NOMO-1 (cell line): ENCODE results near the gene ADAM30.

Experiments
- DNase-seq, 2 experiments: peaks; one replicate each; lab custom pipeline; 2025; ENCODE audit not compliant: unreplicated experiment in 2 of 2; lab: John Stamatoyannopoulos, UW

The ADAM30 gene

DNA sequence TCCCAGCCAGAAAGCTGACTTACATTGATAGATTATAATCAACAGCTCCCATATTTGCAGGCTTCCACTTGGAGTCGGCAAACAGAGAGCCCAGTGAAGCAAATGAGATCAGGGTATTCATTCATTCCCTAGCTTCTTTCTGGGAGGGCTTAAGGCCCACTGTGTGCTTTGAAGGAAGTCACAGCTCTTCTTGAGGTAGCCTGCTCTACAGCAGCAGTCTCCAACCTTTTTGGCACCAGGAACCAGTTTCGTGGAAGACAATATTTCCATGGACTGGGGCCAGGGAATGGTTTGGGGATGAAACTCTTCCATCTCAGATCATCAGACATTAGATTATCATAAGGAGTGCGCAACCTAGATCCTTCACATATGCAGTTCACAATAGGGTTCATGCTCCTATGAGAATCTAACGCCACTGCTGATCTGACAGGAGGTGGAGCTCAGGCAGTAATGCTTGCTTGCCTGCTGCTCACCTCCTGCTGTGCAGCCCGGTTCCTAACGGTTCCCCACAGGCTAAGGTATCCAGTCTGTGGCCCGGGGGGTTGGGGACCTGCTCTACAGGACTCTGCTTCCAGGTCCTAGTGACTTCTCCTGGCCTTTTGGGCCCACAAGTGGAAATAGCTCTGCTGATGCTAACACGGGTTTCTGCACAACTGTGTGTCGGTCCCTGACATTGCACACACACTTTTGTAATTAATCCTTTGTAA lies 13.7 kb upstream of the ADAM30 start:
- DNase-seq = no peak

- no peak for DNase-seq
These were observed 12.3 kb upstream of the ADAM30 start for GRCh38 chr1:119908661-119909060.

GRCh38 chr1:119906927-119907652 lies 10.8 kb upstream of the ADAM30 start:
- no peak for DNase-seq

GRCh38 chr1:119903443-119903835 lies 7.1 kb upstream of the ADAM30 start:
- no peak for DNase-seq

DNA sequence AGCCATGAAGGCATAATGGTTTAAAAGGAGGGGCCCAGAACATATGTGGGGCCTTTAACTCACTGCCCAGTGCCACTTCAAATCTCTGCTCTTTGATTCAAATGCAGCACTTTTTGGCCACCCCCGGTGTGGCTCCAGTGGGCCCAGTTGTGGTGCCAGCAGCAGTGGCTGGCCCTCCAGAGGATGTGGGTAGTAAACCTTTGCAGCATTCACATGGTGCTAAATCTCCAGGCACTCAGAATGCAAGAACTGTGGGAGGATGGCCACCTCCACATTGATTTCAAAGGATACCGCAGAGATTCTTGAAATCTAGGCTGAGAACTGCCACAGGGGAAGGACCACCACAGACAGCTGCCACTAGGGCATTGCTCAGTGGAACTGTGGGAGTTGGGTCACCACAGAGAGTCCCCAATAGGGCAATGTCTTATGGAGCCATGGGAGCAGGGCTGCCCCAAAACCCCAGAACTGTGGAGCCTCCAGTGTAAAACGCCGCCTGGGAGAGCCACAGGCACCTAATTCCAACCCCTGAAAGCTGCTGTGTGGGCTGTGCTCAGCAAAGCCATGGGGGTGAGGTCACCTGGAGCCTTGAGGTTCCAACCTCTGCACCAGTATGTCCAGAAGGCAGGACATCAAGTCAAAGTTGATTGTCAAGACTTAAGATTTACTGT lies 6.6 kb upstream of the ADAM30 start:
- no peak for DNase-seq

DNA sequence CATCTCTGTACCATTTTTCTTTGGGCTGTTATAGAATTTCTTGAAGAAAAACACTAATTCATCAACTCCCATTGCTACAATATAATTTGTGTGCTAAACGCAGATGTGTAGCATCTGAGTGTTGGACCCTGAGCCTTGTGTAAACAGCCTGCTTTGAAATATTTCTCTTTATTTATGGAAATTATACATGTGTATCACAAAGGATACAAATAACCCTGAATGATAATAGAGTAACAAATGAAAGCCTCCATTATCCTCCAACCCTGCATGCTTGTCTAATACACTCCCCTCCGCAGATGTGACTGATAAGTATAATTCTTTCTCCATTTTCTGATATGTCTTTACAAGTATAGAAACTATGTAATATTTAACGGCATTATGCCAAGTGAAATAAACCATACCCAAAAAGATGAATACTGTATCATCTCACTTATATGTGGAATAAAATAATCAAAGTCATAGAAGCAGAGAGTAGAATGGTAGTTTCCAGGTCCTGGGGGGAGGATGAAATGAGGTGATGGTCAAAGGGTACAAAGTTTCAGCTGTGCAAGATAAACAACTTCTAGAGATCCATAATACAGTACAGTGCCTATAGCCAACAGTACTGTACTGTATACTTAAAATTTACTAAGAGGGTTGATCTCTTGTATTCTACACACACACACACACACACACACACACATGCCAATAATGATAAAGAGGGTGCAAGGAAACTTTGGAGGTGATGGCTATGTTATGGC lies 2.8 kb upstream of the ADAM30 start:
- no peak for DNase-seq

GRCh38 chr1:119898530-119898929 lies 2.2 kb upstream of the ADAM30 start:
- DNase-seq = no peak

- no peak for DNase-seq
These were observed 1.2 kb downstream of the ADAM30 start for GRCh38 chr1:119895102-119895501.

DNA sequence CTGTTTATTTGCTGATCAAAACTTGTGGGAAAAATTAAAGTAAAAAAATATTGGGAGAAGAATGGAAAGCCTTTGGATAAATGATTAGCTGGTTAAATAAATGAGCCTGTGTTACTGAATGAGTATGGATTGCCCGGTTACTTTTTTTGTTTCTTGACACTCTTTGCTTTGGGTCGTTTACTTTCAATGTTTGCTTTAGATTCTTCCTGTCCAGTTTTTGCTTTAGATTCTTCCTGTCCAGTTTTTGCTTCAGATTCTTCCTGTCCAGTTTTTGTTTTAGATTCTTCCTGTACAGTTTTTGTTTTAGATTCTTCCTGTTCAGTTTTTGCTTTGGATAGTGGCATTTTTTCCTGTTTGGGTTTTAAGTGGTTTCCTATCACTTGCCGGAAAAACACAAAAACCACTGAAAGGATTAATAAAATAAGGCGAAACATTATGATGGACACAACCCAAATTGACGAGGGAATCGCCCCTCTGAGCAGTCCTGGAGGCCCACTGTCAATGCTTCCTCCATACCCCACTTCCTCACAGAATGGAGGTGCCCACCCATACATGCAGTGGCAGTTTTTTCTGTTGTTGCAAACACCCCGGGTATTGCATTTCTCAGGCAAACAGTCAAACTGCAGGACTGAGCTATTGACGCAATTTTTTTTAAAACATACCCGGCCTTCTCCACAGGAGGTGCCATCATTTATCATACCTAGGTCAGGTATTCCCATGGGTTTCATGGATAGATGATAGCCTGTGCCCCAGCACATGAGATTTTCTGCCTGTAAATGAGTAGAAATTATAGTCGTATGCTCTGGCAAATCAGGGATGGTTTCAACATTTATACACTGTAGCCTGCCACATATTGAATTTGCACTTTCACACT lies 2.3 kb downstream of the ADAM30 start:
- DNase-seq = no peak

- DNase-seq = no peak
These were observed 3.0 kb downstream of the ADAM30 start for GRCh38 chr1:119893238-119893791.

DNA sequence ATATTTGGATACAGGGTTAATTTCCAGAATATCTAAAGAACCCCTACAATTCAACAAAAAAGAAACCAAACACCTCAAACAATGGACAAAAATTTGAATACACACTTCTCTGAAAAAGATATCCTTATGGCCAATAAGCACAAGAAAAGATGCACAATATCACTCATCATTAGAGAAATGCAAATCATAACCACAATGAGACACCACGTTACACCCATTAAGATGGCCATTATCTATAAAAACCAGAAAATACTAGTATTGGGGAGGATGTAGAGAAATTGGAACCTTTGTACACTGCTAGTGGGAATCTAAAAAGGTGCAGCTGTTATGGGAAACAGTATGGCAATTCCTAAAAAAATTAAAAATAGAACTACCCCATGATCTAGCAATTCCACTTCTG lies 4.9 kb downstream of the ADAM30 start:
- no peak for DNase-seq

GRCh38 chr1:119888476-119888875 lies 7.8 kb downstream of the ADAM30 start:
- DNase-seq = no peak

GRCh38 chr1:119887427-119887826 lies 8.9 kb downstream of the ADAM30 start:
- DNase-seq = no peak

DNA sequence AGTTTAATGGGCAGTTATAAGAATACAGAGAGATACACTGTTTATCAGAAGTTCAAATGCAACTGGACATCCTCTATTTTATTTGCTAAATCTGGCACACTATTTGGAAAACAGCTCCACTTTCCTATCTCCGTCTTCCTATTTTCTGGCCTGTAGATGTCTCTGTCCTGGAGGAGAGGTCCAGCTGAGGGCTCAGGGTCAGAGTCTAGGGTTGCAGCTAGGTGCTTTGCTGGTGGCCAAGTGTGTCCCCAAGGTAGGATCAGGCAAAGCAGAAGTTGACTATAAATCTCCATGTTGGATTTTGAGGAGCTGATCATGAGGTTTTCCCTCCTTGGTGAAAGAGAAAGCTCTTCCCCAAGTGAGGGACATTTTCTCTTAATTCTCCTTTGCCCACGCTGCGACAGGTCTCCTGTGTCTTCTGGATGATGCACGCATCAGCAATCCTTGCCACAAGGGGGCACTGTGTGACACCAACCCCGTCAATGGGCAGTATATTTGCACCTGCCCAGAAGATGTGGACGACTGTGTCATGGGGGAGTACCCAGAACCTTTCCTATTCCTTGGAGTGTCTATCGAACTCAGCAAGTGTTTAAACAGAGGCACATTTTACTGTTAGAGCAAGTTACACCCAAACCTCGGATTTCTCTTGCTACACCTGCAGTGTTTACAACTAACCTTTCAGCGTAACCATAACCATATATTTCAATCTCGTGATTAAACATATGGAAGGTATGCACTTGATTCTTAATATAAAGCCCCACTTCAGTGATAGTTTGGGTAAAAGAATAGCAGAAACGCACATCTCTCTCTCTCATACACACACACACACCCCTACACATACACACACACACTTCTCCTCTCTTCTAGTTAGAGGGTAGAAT lies 10.2 kb downstream of the ADAM30 start:
- DNase-seq = peak; percentile 2 to 16

- no peak for DNase-seq
These were observed 11.6 kb downstream of the ADAM30 start for GRCh38 chr1:119884711-119885110.

DNA sequence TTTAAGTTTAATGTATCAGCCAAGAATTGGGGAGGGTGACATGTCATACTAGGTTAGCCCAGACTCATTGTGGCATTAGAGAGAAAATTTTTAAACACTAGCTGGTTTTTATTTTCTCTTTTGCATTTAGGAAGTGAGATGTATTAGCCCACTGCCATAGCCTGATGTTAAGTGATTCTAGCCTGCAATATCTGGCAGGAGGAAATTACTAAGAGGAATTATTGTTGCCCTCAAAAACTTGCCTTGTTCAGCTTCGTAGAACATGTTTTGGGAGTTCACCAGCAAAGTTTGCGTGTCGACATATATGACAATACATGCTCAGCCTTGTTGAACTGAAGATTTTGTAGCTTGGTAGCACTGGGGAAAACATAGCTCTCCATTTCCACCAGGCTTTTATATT lies 12.5 kb downstream of the ADAM30 start:
- no peak for DNase-seq

DNA sequence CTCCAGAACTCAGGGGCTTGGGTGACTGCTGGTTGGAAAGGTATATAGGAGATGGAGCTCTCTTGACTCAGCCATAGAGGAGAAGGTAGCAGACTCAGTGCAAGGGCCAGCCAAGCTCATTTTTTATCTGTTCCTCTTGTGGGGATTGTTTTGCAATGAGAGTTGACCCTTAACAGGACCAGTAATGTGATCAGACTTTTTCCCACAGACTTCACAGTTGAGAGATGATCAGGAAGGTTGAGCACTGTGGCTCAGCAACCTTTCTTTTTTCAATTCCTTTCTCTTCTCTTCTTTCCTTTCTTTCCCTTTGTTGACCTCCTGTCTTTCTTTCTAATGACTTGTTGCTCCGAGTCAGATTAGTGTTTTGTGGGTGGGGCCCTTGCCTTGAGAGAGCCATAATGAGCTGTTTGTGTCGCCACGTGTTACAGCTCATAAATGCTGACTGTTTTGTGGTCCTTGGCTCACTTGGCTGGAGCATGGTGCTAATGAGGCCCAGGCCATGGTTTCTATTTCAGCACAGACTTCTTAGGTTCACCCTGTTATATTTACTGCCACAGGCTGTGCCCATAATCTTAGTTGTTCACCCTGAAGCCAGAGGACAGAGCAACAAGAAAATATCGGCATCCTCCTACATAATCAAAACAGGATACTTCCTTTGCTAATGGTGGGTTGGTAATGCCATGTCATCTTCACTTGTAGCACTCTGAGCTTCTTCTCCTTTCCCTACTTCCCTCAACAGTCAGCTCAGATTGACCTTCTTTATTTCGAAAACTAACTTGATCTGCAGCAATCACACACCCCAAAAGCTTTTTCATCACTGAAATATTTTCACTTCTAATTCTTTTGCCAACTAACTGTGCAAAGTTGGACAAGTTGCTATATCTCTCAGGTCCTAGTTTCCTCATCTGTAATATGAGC lies 13.9 kb downstream of the ADAM30 start:
- DNase-seq = peak; percentile 12 to 74
